H9 (cell line): ENCODE measurements around the gene CCBE1. TPM values are rescaled to one million over a fixed set of nuclear protein-coding genes. Genes with fewer than 3 reads are reported as not detected.

ENCODE experiments used
- DNase-seq: peaks from one replicate; pipeline ENCODE4 v3.0.0-alpha.2; 2017
- H2AFZ ChIP-seq: one replicate; pipeline ENCODE4 v1.6.1; 2013; ENCODE audit warnings: mild to moderate bottlenecking, low read length, control low read depth, moderate library complexity
- H2AK5ac ChIP-seq: 2 replicates; pipeline ENCODE4 v1.6.1; 2013; ENCODE audit warnings: low read length, control low read depth, mixed read lengths; ENCODE audit not compliant: insufficient read length
- H2BK120ac ChIP-seq: one replicate; pipeline ENCODE4 v1.6.1; 2013; ENCODE audit warnings: low read depth, mild to moderate bottlenecking, low read length, control low read depth, inconsistent platforms; ENCODE audit not compliant: poor library complexity, severe bottlenecking
- H2BK12ac ChIP-seq: 2 replicates; pipeline ENCODE4 v1.6.1; 2013; ENCODE audit warnings: low read length, control low read depth, mixed read lengths, low read depth; ENCODE audit not compliant: insufficient read length
- H2BK15ac ChIP-seq: 2 replicates; pipeline ENCODE4 v1.6.1; 2013; ENCODE audit warnings: low read depth, low read length, control low read depth
- H2BK20ac ChIP-seq: one replicate; pipeline ENCODE4 v1.6.1; 2013; ENCODE audit warnings: low read depth, mild to moderate bottlenecking, low read length, control low read depth, inconsistent platforms; ENCODE audit not compliant: poor library complexity, severe bottlenecking
- H2BK5ac ChIP-seq: 2 replicates; pipeline ENCODE4 v1.6.1; 2013; ENCODE audit warnings: low read length, control low read depth, mixed read lengths; ENCODE audit not compliant: insufficient read length
- H3K14ac ChIP-seq: 2 replicates; pipeline ENCODE4 v1.6.1; 2013; ENCODE audit warnings: low read length, control low read depth; ENCODE audit not compliant: insufficient read depth
- H3K18ac ChIP-seq: 2 replicates; pipeline ENCODE4 v1.6.1; 2013; ENCODE audit warnings: low read depth, mild to moderate bottlenecking, mixed read lengths, low read length, control low read depth; ENCODE audit not compliant: insufficient read length
- H3K23ac ChIP-seq: 2 replicates; pipeline ENCODE4 v1.6.1; 2013; ENCODE audit warnings: low read length, control low read depth, mixed read lengths, low read depth; ENCODE audit not compliant: insufficient read length
- H3K23me2 ChIP-seq: 2 replicates; pipeline ENCODE4 v1.6.1; 2013; ENCODE audit warnings: low read depth, mild to moderate bottlenecking, mixed read lengths, low read length, control low read depth; ENCODE audit not compliant: insufficient read length, poor library complexity, severe bottlenecking
- H3K27ac ChIP-seq: 2 replicates; pipeline ENCODE4 v1.5.1; 2013; ENCODE audit warnings: low read length, control low read depth, mixed read lengths, low read depth; ENCODE audit not compliant: insufficient read length
- H3K27me3 ChIP-seq: 2 replicates; pipeline ENCODE4 v1.6.1; 2013; ENCODE audit warnings: low read length, control low read depth, inconsistent platforms; ENCODE audit not compliant: insufficient read depth
- H3K4ac ChIP-seq: 2 replicates; pipeline ENCODE4 v1.6.1; 2013; ENCODE audit warnings: low read depth, mild to moderate bottlenecking, control low read depth, inconsistent platforms, low read length, moderate library complexity
- H3K4me1 ChIP-seq: 2 replicates; pipeline ENCODE4 v1.6.1; 2013; ENCODE audit warnings: low read length, control low read depth, inconsistent platforms; ENCODE audit not compliant: insufficient read depth
- H3K4me2 ChIP-seq: 2 replicates; pipeline ENCODE4 v1.6.1; 2013; ENCODE audit warnings: low read length, control low read depth, mixed read lengths; ENCODE audit not compliant: insufficient read length, insufficient read depth
- H3K56ac ChIP-seq: 2 replicates; pipeline ENCODE4 v1.6.1; 2013; ENCODE audit warnings: low read depth, mild to moderate bottlenecking, mixed read lengths, low read length, control low read depth; ENCODE audit not compliant: insufficient read length
- H3K79me1 ChIP-seq: 2 replicates; pipeline ENCODE4 v1.6.1; 2013; ENCODE audit warnings: low read depth, mild to moderate bottlenecking, moderate library complexity, low read length, control low read depth, inconsistent platforms; ENCODE audit not compliant: insufficient read depth, poor library complexity, severe bottlenecking
- H3K79me2 ChIP-seq: 2 replicates; pipeline ENCODE4 v1.6.1; 2013; ENCODE audit warnings: low read length, control low read depth, inconsistent platforms; ENCODE audit not compliant: insufficient read depth
- H3K9ac ChIP-seq: 2 replicates; pipeline ENCODE4 v1.6.1; 2013; ENCODE audit warnings: low read length, control low read depth, mixed read lengths; ENCODE audit not compliant: insufficient read length; ENCODE audit errors: extremely low read depth
- H3K9me3 ChIP-seq: one replicate; pipeline ENCODE4 v1.6.1; 2013; ENCODE audit warnings: low read depth, low read length, inconsistent platforms; ENCODE audit not compliant: control insufficient read depth
- H3T11ph ChIP-seq: one replicate; pipeline ENCODE4 v1.6.1; 2013; ENCODE audit warnings: mild to moderate bottlenecking, low read length, control low read depth, inconsistent platforms
- H4K20me1 ChIP-seq: one replicate; pipeline ENCODE4 v1.6.1; 2013; ENCODE audit not compliant: control insufficient read depth, insufficient read length, insufficient read depth
- H4K5ac ChIP-seq: 2 replicates; pipeline ENCODE4 v1.6.1; 2013; ENCODE audit warnings: low read depth, mild to moderate bottlenecking, mixed read lengths, low read length, control low read depth; ENCODE audit not compliant: insufficient read length
- H4K8ac ChIP-seq: replicated peaks from 2 replicates; pipeline ENCODE4 v1.6.1; 2013; ENCODE audit warnings: low read length, control low read depth, mixed read lengths, low read depth; ENCODE audit not compliant: insufficient read length
- H4K91ac ChIP-seq: 2 replicates; pipeline ENCODE4 v1.6.1; 2013; ENCODE audit warnings: low read depth, mild to moderate bottlenecking, moderate library complexity, mixed read lengths, low read length, control low read depth; ENCODE audit not compliant: insufficient read length
- H3K27ac Mint-ChIP-seq, 3 experiments: 2 replicates in 2 of 3; 3 replicates in 1 of 3; pipeline ENCODE4 v1.8.0; 2020 to 2021; ENCODE audit warnings: mixed read lengths in 3 of 3, mild to moderate bottlenecking in 1 of 3, moderate library complexity in 1 of 3
- H3K27me3 Mint-ChIP-seq: 2 replicates; pipeline ENCODE4 v1.8.0; 2021; ENCODE audit warnings: low read depth, mild to moderate bottlenecking, moderate library complexity, mixed read lengths
- H3K36me3 Mint-ChIP-seq, 3 experiments: 2 replicates in 2 of 3; 3 replicates in 1 of 3; pipeline ENCODE4 v1.8.0; 2020 to 2021; ENCODE audit warnings: low read depth in 3 of 3, mixed read lengths in 3 of 3; ENCODE audit not compliant: insufficient read depth in 1 of 3
- H3K4me1 Mint-ChIP-seq, 2 experiments: 2 replicates each; pipeline ENCODE4 v1.8.0; 2020; ENCODE audit warnings: mixed read lengths in 2 of 2
- H3K4me3 Mint-ChIP-seq, 2 experiments: 2 replicates in 1 of 2; 3 replicates in 1 of 2; pipeline ENCODE4 v1.8.0; 2020 to 2021; ENCODE audit warnings: mild to moderate bottlenecking in 2 of 2, mixed read lengths in 2 of 2, moderate library complexity in 1 of 2
- H3K9me3 Mint-ChIP-seq, 2 experiments: 2 replicates in 1 of 2; 3 replicates in 1 of 2; pipeline ENCODE4 v1.8.0; 2020; ENCODE audit warnings: mild to moderate bottlenecking in 2 of 2, mixed read lengths in 2 of 2, moderate library complexity in 1 of 2
- WGBS: extraction: QIAGEN DNeasy Blood & Tissue Kit; methylation state at CpG from one replicate; pipeline ENCODE4 v1.1.7; 2013; ENCODE audit warnings: missing lambda C conversion rate, low lambda C conversion rate, mixed read lengths; ENCODE audit not compliant: insufficient read length; ENCODE audit errors: extremely low coverage; 5-methylcytosine and 5-hydroxymethylcytosine counted together
- total RNA-seq: library from RNA; stranded (reverse); gene quantifications from 2 replicates; pipeline ENCODE4 v1.2.1, GENCODE V29; 2021
- TF ChIP-seq, protein P1 (sequence below): fragments of 200-600 bp; sonication (generic); conservative IDR thresholded peaks from 3 replicates; pipeline ENCODE4 v1.8.0; 2021; ENCODE audit warnings: antibody characterized with exemption, mild to moderate bottlenecking

Gene CCBE1
- total RNA-seq, 1 experiment from 2014 or later = 0.39 TPM

DNA sequence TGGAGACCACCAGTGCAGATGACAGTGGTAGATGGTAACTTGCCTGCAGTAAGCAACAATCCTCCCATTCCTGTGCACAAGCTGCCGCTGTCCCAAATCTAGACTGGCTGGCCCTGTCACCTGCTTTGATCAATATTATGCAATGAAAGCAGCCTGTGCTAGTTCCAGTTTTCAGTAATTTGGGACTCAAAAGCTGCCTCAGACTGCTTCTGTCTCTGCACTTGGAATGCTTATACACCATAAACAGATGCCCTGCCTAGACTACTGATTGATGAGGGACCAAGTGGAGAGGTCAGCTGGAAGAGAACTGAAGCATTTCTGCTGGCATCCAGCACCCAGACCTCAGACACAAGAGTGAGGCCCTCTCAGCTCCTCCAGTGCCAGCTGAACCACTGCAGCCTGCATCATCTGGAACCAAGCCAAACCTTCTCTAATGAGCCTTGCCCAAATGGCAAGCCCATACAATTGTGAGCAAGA lies 24.9 kb downstream of the CCBE1 start:
- H3K23me2 ChIP-seq = no peaks in the 10 kb centered on the region
- H3K9ac ChIP-seq = no peak overlapping the region
- H4K8ac ChIP-seq = no peak overlapping the region
- no peak overlapping the region for H3K23ac ChIP-seq
- no peaks in the 10 kb centered on the region for H3K9me3 ChIP-seq
- no peaks in the 10 kb centered on the region; a peak in 1 of 7 replicates for H3K36me3 Mint-ChIP-seq
- H3K9me3 Mint-ChIP-seq = no peaks in the 10 kb centered on the region
- H3K14ac ChIP-seq = no peak overlapping the region
- H4K91ac ChIP-seq = no peak overlapping the region
- TF ChIP-seq, protein P1, sequence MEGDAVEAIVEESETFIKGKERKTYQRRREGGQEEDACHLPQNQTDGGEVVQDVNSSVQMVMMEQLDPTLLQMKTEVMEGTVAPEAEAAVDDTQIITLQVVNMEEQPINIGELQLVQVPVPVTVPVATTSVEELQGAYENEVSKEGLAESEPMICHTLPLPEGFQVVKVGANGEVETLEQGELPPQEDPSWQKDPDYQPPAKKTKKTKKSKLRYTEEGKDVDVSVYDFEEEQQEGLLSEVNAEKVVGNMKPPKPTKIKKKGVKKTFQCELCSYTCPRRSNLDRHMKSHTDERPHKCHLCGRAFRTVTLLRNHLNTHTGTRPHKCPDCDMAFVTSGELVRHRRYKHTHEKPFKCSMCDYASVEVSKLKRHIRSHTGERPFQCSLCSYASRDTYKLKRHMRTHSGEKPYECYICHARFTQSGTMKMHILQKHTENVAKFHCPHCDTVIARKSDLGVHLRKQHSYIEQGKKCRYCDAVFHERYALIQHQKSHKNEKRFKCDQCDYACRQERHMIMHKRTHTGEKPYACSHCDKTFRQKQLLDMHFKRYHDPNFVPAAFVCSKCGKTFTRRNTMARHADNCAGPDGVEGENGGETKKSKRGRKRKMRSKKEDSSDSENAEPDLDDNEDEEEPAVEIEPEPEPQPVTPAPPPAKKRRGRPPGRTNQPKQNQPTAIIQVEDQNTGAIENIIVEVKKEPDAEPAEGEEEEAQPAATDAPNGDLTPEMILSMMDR = no peak
- H3K4me1 ChIP-seq = no peaks in the 10 kb centered on the region
- H3K4me2 ChIP-seq = no peak overlapping the region
- no peaks in the 10 kb centered on the region; the same call in 1 of the 2 replicates for H3K27me3 Mint-ChIP-seq
- H3K27ac ChIP-seq = no peak overlapping the region
- H3T11ph ChIP-seq = no peak overlapping the region
- H2BK5ac ChIP-seq = no peak overlapping the region
- H4K20me1 ChIP-seq = no peaks in the 10 kb centered on the region
- no peaks in the 10 kb centered on the region for H3K27me3 ChIP-seq
- no peak overlapping the region for H2AK5ac ChIP-seq
- H4K5ac ChIP-seq = no peak overlapping the region
- no peaks in the 10 kb centered on the region for H3K79me2 ChIP-seq
- DNase-seq = no peak
- WGBS = no CpG with 5 or more reads among the region's 1 CpG
- H3K27ac Mint-ChIP-seq = no peak overlapping the region
- H2BK12ac ChIP-seq = no peak overlapping the region
- H3K4me1 Mint-ChIP-seq = no peaks in the 10 kb centered on the region
- no peak overlapping the region for H3K4me3 Mint-ChIP-seq
- H2AFZ ChIP-seq = no peak overlapping the region
- H3K18ac ChIP-seq = no peak overlapping the region
- H2BK15ac ChIP-seq = no peak overlapping the region
- H3K79me1 ChIP-seq = no peaks in the 10 kb centered on the region
- no peak overlapping the region for H2BK20ac ChIP-seq
- H2BK120ac ChIP-seq = no peak overlapping the region
- H3K56ac ChIP-seq = no peak overlapping the region
- H3K4ac ChIP-seq = no peak overlapping the region
